PFSK-1 (cell line): ENCODE results near the gene PRAMEF10. TPM values are rescaled to one million over a fixed set of nuclear protein-coding genes. Genes with fewer than 3 reads are reported as not detected.
"Not testable (repeated sequence)": the region's sequence is repeated elsewhere in the genome, so short reads cannot be mapped to it uniquely, and the experiment has no call there.

Experiments used
- FOXP2 ChIP-seq: optimal IDR thresholded peaks from 2 replicates; pipeline ENCODE3; 2011; ENCODE audit warnings: borderline replicate concordance, control low read depth, inconsistent platforms; ENCODE audit not compliant: insufficient read depth; ENCODE audit errors: extremely low read length, extremely low read depth
- POLR2AphosphoS5 ChIP-seq: IDR thresholded peaks from 2 replicates; pipeline ENCODE4 v1.6.1; 2012; ENCODE audit warnings: low read depth, mild to moderate bottlenecking, control low read depth, low read length, moderate library complexity
- REST ChIP-seq, 2 experiments: IDR thresholded peaks; 2 replicates each; pipeline versions ENCODE4 v1.6.1 to v1.8.0; 2011 to 2012; ENCODE audit warnings: low read depth in 2 of 2, low read length in 2 of 2, control low read depth in 1 of 2, inconsistent platforms in 1 of 2, mild to moderate bottlenecking in 1 of 2, moderate library complexity in 1 of 2; ENCODE audit not compliant: insufficient read depth in 1 of 2
- SIN3A ChIP-seq: IDR thresholded peaks from 2 replicates; pipeline ENCODE4 v1.6.1; 2012; ENCODE audit warnings: mild to moderate bottlenecking, low read length, moderate library complexity, borderline replicate concordance; ENCODE audit not compliant: insufficient read depth
- TAF1 ChIP-seq: IDR thresholded peaks from 2 replicates; pipeline ENCODE4 v1.6.1; 2012; ENCODE audit warnings: low read length, control low read depth, borderline replicate concordance; ENCODE audit not compliant: insufficient read depth
- polyA plus RNA-seq: library from polyadenylated mRNA; unstranded; fragments of >200 nt; gene quantifications from one replicate; pipeline ENCODE4 v1.2.1, GENCODE V29; 2012; ENCODE audit warnings: low read depth, missing spikeins; ENCODE audit not compliant: insufficient read length

PRAMEF10 gene
- not detected for polyA plus RNA-seq

- TF ChIP-seq SIN3A; REST (IDR thresholded peaks at IDR 0.05; ENCODE audit: insufficient read depth in 1 of 2, low read depth in 2 of 2, low read length in 2 of 2); FOXP2: not testable (repeated sequence)
Measured at GRCh38 chr1:12898170-12898569, at the start of gene PRAMEF10. TSS of gene PRAMEF10 (minus strand) at chr1:12898270. CDS start at chr1:12895847, 2,423 bp downstream.

GRCh38 chr1:12947480-12947879, 49.4 kb upstream of the PRAMEF10 start, which contains the start of gene PRAMEF6:
TSS of gene PRAMEF6 (minus strand) at chr1:12947580. CDS start at chr1:12942518, 5,062 bp downstream.
- TF ChIP-seq POLR2AphosphoS5; FOXP2; REST (IDR thresholded peaks at IDR 0.05; ENCODE audit: insufficient read depth in 1 of 2, low read depth in 2 of 2, low read length in 2 of 2): not testable (repeated sequence)

GRCh38 chr1:12916310-12916709, 18.2 kb upstream of the PRAMEF10 start, which contains the start of gene PRAMEF7:
TSS of gene PRAMEF7 (plus strand) at chr1:12916610. CDS start at chr1:12917693, 1,083 bp downstream.
- not testable (repeated sequence) for TF ChIP-seq REST (IDR thresholded peaks at IDR 0.05; ENCODE audit: insufficient read depth in 1 of 2, low read depth in 2 of 2, low read length in 2 of 2); TAF1; SIN3A

- not testable (repeated sequence) for TF ChIP-seq SIN3A; POLR2AphosphoS5; REST (IDR thresholded peaks at IDR 0.05; ENCODE audit: insufficient read depth in 1 of 2, low read depth in 2 of 2, low read length in 2 of 2)
Measured at GRCh38 chr1:12886101-12886500, 12.0 kb downstream of the PRAMEF10 start, which contains the start of gene PRAMEF4. TSS of gene PRAMEF4 (minus strand) at chr1:12886201. CDS start at chr1:12883394, 2,807 bp downstream.

GRCh38 chr1:12856786-12857185, 41.3 kb downstream of the PRAMEF10 start, which contains the start of gene PRAMEF2:
TSS of gene PRAMEF2 (plus strand) at chr1:12857086. CDS start at chr1:12859010, 1,924 bp downstream.
- not testable (repeated sequence) for TF ChIP-seq POLR2AphosphoS5; FOXP2; REST (IDR thresholded peaks at IDR 0.05; ENCODE audit: insufficient read depth in 1 of 2, low read depth in 2 of 2, low read length in 2 of 2)
